ES-I3 (cell line): Measurements from ENCODE around the gene GPR31.
"Not testable (repeated sequence)": the region's sequence is repeated elsewhere in the genome, so short reads cannot be mapped to it uniquely, and the experiment has no call there.

Experiments used
- H3K36me3 ChIP-seq: 2 replicates; pipeline ENCODE4 v1.6.1; 2013; ENCODE audit warnings: mild to moderate bottlenecking, low read length, control low read depth, moderate library complexity; ENCODE audit not compliant: insufficient read depth
- H3K4me1 ChIP-seq: 2 replicates; pipeline ENCODE4 v1.6.1; 2013; ENCODE audit warnings: mild to moderate bottlenecking, control low read depth, low read length; ENCODE audit not compliant: insufficient read depth
- H3K9ac ChIP-seq: 2 replicates; pipeline ENCODE4 v1.6.1; 2013; ENCODE audit warnings: low read depth, mild to moderate bottlenecking, low read length, moderate library complexity
- H3K9me3 ChIP-seq: 2 replicates; pipeline ENCODE4 v1.6.1; 2013; ENCODE audit warnings: mild to moderate bottlenecking, low read length, moderate library complexity; ENCODE audit not compliant: control insufficient read depth, insufficient read depth

GPR31 gene

DNA sequence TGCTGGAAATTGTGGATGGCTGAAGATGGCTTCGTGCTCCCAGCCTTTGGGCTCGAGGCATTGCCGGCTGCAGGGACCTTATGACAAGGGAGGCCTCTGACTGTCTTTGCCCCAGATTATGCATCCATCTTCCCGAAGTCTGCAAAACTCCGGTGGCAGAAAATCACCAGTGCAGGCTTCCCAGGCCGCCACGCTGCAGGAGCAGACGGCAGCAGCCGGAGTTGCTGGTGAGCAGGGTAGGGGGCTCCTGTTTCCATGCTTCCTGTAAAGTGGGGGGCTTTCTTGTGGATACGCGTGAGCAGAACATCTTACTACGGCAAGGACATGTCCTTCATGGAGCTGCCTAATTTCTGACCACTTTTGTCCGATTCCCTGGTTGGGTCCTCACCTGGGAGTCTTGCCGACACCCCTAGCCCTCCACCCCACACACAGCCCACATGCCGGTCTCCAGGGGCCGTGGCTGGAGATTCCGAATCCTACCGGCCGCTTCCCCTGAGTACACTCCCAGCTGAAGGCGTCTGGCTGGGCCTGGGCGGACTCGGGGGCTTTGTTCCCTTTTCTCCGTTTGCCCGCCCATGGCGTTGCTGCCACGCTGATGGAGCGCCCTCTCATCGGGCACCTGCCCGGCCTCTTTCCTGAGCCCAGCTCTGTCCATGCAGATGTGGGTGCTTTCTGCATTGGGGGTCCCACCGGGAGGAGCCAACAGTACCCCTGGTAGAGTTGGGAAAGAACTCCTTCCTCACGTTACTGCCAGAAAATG lies 21.3 kb upstream of the GPR31 start:
- H3K36me3 ChIP-seq, H3K9me3 ChIP-seq, H3K4me1 ChIP-seq, H3K9ac ChIP-seq: not testable (repeated sequence)

DNA sequence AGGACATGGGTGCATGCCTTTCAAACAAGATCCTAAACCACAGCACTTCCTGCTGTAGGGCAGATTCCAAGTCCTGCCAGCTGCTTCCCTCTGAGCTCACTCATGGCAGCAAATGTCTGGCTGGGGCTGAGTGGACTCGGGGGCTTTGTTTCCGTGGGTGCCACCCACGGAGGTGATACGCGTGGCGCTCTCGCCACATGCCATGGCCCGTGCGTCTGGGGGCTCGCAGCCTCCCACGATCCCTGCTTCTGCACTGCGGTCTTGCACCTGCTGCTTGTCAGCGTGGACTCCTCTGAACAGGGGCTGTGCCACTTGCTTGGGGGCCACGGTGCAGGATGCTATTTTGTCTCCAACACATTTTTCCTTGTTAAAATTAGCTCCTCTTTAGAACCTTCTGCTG lies 19.5 kb upstream of the GPR31 start:
- not testable (repeated sequence) for H3K36me3 ChIP-seq, H3K9me3 ChIP-seq, H3K9ac ChIP-seq, H3K4me1 ChIP-seq

GRCh38 chr6:167172011-167172410 lies 14.2 kb upstream of the GPR31 start:
- H3K9me3 ChIP-seq, H3K4me1 ChIP-seq, H3K36me3 ChIP-seq, H3K9ac ChIP-seq: not testable (repeated sequence)

DNA sequence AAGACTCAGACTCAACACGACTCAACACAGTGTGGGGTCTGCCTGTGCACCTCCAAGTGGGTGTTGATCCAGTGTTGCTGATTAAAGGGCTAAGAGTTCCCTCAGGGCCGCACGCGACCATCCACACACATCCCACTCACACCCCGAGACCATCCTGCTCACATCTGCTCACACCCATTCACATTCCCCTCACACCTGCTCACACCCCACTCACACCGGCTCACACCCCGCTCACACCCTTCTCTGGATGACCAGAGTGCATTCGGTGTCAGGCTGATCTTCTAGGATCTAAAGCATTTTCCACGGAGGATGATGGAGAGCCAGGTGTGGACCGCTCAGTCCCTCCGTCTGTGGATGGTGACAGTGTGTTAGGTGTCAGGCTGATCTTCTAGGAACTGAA lies 13.5 kb upstream of the GPR31 start:
- H3K36me3 ChIP-seq, H3K9ac ChIP-seq, H3K4me1 ChIP-seq, H3K9me3 ChIP-seq: not testable (repeated sequence)

GRCh38 chr6:167169867-167170266 lies 12.1 kb upstream of the GPR31 start:
- H3K9ac ChIP-seq, H3K36me3 ChIP-seq, H3K4me1 ChIP-seq, H3K9me3 ChIP-seq: not testable (repeated sequence)

DNA sequence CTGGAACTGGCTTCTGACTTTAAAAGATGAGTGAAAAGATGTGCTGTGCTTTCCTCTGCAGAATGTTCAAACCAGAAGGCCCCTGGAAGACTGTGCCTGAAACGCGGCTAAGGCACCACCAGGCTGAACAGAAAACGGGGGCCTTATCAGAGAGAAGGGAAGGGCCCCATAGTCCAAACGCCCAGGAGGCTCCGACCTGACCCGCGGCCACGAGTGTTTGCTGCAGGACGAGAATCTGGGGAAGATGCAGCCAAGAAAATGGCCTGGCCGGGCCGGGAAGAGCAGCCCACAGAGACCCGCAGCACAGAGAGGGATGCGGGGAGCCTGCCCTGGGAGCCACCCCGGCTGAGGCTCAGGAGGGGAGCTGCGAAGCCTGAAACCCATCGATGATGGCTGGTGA lies 10.5 kb upstream of the GPR31 start:
- H3K4me1 ChIP-seq: peaks cover 17% of the 10 kb centered on the region; the same call in 1 of the 2 replicates
- not testable (repeated sequence) for H3K36me3 ChIP-seq, H3K9me3 ChIP-seq, H3K9ac ChIP-seq

DNA sequence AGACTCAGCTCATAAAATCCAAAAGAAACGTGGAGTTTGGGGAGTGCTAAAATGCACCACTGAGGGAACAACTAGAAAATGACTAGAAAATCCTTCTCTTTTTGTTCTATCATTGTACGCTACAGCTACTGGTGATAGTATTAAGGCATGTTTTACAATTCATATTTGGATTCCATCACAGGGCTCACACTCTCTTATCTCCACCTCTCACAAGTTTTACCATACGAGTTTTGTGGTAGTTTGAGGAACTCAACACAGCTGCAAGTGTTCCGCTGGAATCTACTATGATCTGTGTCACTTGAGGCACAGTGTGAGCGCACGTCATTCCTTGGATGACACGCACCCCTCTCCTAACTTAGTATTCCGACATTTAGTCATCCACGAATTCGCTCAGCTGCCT lies 9.9 kb upstream of the GPR31 start:
- H3K9me3 ChIP-seq, H3K36me3 ChIP-seq, H3K9ac ChIP-seq: not testable (repeated sequence)
- peaks cover 20% of the 10 kb centered on the region for H3K4me1 ChIP-seq

GRCh38 chr6:167165858-167166471 lies 8.2 kb upstream of the GPR31 start:
- H3K4me1 ChIP-seq: peaks cover 28% of the 10 kb centered on the region

GRCh38 chr6:167164261-167164660 lies 6.5 kb upstream of the GPR31 start:
- H3K9ac ChIP-seq: no peak overlapping the region; the same call in none of the 2 replicates

More at GRCh38 chr6:167165858-167166471, 8.2 kb upstream of the GPR31 start:
- Histone ChIP-seq H3K9me3 (no peaks in the 10 kb centered on the region), H3K36me3 (no peaks in the 10 kb centered on the region), H3K9ac (no peak overlapping the region)

GRCh38 chr6:167163476-167164011 lies 5.8 kb upstream of the GPR31 start:
- H3K9me3 ChIP-seq: no peaks in the 10 kb centered on the region
- H3K9ac ChIP-seq: peak overlapping the region; percentile 11; the same call in 1 of the 2 replicates
- no peaks in the 10 kb centered on the region for H3K36me3 ChIP-seq
- peaks cover 28% of the 10 kb centered on the region for H3K4me1 ChIP-seq

More at GRCh38 chr6:167164261-167164660, 6.5 kb upstream of the GPR31 start:
- Histone ChIP-seq H3K9me3 (no peaks in the 10 kb centered on the region), H3K36me3 (no peaks in the 10 kb centered on the region), H3K4me1 (peaks cover 28% of the 10 kb centered on the region)

- H3K9ac ChIP-seq: no peak overlapping the region
- H3K4me1 ChIP-seq: peaks cover 28% of the 10 kb centered on the region
- H3K9me3 ChIP-seq: no peaks in the 10 kb centered on the region
- H3K36me3 ChIP-seq: no peaks in the 10 kb centered on the region
These were observed 4.8 kb upstream of the GPR31 start for GRCh38 chr6:167162591-167162990.

- Histone ChIP-seq H3K4me1 (peaks cover 28% of the 10 kb centered on the region), H3K9ac (no peak overlapping the region), H3K9me3 (no peaks in the 10 kb centered on the region), H3K36me3 (no peaks in the 10 kb centered on the region)
These were observed 4.2 kb upstream of the GPR31 start for GRCh38 chr6:167161851-167162467.

GRCh38 chr6:167157414-167157813 lies 366 bp downstream of the GPR31 start:
- H3K36me3 ChIP-seq: no peaks in the 10 kb centered on the region
- no peaks in the 10 kb centered on the region for H3K9me3 ChIP-seq
- H3K9ac ChIP-seq: no peak overlapping the region
- H3K4me1 ChIP-seq: peaks cover 4% of the 10 kb centered on the region

DNA sequence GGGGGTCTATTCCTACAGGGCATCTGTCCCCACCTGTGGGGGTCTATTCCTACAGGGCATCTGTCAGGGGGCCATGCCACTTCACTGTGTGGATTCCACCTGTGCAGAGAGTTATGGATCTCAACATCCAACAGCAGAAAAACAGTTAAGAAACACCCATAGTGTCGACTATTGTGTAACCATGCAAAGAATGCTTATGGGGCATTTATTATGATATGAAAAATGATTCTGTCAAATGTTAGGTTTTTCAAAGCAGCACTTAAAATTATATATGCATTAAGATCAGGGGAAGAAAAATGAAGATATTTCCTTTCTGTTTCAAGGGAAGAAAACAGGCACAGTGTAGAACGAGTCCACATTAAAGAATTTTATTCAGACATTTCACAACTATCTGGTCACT lies 2.9 kb downstream of the GPR31 start:
- H3K36me3 ChIP-seq: no peaks in the 10 kb centered on the region
- H3K9ac ChIP-seq: no peak overlapping the region
- peaks cover 15% of the 10 kb centered on the region for H3K4me1 ChIP-seq
- peaks cover 11% of the 10 kb centered on the region; the same call in 1 of the 2 replicates for H3K9me3 ChIP-seq

DNA sequence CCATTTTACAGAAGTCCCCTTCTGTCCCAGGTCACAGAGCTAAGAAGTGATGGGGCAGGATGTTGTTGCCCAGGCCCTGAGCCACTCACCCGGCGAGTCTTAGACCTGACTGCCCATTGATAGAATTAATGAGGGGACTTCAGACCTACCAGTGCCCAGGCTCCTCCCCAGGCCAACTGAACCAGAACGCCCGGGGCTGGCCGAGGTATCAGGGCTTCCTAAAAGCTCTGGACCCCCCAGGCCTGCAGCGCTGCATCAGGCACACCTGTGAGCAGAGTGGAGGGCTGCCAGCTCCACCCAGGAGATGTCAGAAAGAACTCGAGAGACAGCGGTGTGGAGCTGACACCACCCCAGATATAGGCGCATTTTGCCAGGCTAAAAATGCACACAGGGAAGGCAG lies 3.5 kb downstream of the GPR31 start:
- Histone ChIP-seq H3K36me3 (no peaks in the 10 kb centered on the region), H3K9ac (no peak overlapping the region), H3K9me3 (peaks cover 11% of the 10 kb centered on the region; the same call in 1 of the 2 replicates), H3K4me1 (peaks cover 15% of the 10 kb centered on the region)
